Thoracic aorta (tissue), 2 donors: ENCODE results near the gene NCOA4. TPM values are rescaled to one million over a fixed set of nuclear protein-coding genes. Genes with fewer than 3 reads are reported as not detected.

Experiments used
- ATAC-seq: fragments of 150-250 bp; one replicate; pipeline ENCODE4 v1.8.0; 2017; ENCODE audit warnings: low read depth; ENCODE audit not compliant: insufficient number of reproducible peaks, low FRiP score
- DNase-seq: peaks from one replicate; pipeline ENCODE4 v3.0.0-alpha.2; 2020; ENCODE audit warnings: low spot score
- H3K27ac ChIP-seq, 2 donors: fragments of 200-600 bp; sonication (generic); 1 replicate in 1 of 2; 2 replicates in 1 of 2; pipeline ENCODE4 v1.5.1; 2016; ENCODE audit warnings: mild to moderate bottlenecking in 2 of 2, moderate library complexity in 2 of 2
- H3K27me3 ChIP-seq: fragments of 200-600 bp; sonication (generic); replicated peaks from 2 replicates; pipeline ENCODE4 v1.6.0; 2016; ENCODE audit warnings: mild to moderate bottlenecking; ENCODE audit not compliant: insufficient read depth
- H3K36me3 ChIP-seq: fragments of 200-600 bp; sonication (generic); one replicate; pipeline ENCODE4 v1.5.1; 2016
- H3K4me1 ChIP-seq, 2 donors: fragments of 200-600 bp; sonication (generic); 1 replicate in 1 of 2; 2 replicates in 1 of 2; pipeline versions ENCODE4 v1.5.1 to v1.6.0; 2016; ENCODE audit warnings: low read depth in 2 of 2, mild to moderate bottlenecking in 1 of 2; ENCODE audit not compliant: control insufficient read depth in 1 of 2
- H3K4me3 ChIP-seq: fragments of 200-600 bp; sonication (generic); 2 replicates; pipeline ENCODE4 v1.5.1; 2016; ENCODE audit warnings: mild to moderate bottlenecking
- H3K9me3 ChIP-seq: fragments of 200-600 bp; sonication (generic); 2 replicates; pipeline ENCODE4 v1.5.1; 2016
- total RNA-seq, 2 donors: library from RNA; depleted of rRNA; stranded (reverse); fragments of >200 nt; gene quantifications; one replicate each; pipeline versions ENCODE4 v1.1.0 to v1.2.3, GENCODE V29; 2016
- TF ChIP-seq, protein P1 (sequence below): fragments of 200-600 bp; sonication (generic); IDR thresholded peaks from one replicate; pipeline ENCODE4 v1.5.1; 2019; ENCODE audit warnings: antibody characterized with exemption

NCOA4 gene
- total RNA-seq, 2 donors from 2014 or later: 101 to 111 TPM

DNA sequence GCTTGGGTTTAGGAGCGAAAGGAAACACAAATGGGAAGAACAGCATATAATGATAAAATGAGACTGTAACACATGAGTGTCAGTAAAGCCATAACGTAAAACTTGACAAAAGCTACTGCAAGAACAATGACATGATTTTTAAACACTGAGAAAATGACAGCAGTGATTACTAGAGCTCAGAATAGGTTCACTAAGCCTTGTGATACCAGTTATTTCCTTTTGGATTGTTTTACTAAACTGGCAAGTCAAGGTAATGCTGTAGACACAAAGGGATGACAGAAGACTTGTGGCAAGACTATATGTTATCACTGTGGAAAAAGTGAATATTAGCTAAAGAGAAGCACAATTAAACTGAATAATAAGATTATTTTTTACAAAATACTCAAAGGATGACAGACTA, 12.7 kb downstream of the NCOA4 start:
- no peak overlapping the region for H3K27ac ChIP-seq
- H3K4me1 ChIP-seq: peaks cover 18 to 46% of the 10 kb centered on the region in 2 donors
- ATAC-seq (no peak), DNase-seq (no peak)
- H3K36me3 ChIP-seq: peaks cover 20% of the 10 kb centered on the region
- TF ChIP-seq, protein P1, sequence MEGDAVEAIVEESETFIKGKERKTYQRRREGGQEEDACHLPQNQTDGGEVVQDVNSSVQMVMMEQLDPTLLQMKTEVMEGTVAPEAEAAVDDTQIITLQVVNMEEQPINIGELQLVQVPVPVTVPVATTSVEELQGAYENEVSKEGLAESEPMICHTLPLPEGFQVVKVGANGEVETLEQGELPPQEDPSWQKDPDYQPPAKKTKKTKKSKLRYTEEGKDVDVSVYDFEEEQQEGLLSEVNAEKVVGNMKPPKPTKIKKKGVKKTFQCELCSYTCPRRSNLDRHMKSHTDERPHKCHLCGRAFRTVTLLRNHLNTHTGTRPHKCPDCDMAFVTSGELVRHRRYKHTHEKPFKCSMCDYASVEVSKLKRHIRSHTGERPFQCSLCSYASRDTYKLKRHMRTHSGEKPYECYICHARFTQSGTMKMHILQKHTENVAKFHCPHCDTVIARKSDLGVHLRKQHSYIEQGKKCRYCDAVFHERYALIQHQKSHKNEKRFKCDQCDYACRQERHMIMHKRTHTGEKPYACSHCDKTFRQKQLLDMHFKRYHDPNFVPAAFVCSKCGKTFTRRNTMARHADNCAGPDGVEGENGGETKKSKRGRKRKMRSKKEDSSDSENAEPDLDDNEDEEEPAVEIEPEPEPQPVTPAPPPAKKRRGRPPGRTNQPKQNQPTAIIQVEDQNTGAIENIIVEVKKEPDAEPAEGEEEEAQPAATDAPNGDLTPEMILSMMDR: no peak
- H3K4me3 ChIP-seq: no peak overlapping the region
- H3K27me3 ChIP-seq: no peaks in the 10 kb centered on the region
- H3K9me3 ChIP-seq: no peaks in the 10 kb centered on the region

DNA sequence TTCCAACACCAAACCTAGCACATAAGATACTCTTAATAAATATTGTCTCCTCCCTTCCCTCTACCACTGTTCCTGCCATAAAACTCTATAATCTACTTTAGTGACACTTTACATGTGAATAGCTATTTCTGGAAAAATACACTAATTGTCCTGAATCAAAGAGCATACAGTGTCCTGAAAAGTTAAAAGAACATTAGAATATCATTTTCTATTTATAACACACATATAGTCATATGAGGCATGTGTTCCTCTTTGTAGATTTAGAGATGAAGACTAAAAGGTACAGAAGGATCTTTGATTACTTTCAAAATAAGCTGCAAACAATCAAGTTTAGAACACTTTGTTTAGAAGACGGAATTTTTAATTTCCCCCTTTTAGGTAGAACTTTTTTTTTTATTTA, 13.6 kb downstream of the NCOA4 start:
- ATAC-seq (no peak), DNase-seq (no peak)
- no peaks in the 10 kb centered on the region for H3K27me3 ChIP-seq
- H3K36me3 ChIP-seq: peaks cover 21% of the 10 kb centered on the region
- TF ChIP-seq, protein P1: no peak
- H3K9me3 ChIP-seq: no peaks in the 10 kb centered on the region
- no peak overlapping the region for H3K4me3 ChIP-seq
- no peak overlapping the region for H3K27ac ChIP-seq
- peaks cover 16 to 39% of the 10 kb centered on the region in 2 donors for H3K4me1 ChIP-seq

DNA sequence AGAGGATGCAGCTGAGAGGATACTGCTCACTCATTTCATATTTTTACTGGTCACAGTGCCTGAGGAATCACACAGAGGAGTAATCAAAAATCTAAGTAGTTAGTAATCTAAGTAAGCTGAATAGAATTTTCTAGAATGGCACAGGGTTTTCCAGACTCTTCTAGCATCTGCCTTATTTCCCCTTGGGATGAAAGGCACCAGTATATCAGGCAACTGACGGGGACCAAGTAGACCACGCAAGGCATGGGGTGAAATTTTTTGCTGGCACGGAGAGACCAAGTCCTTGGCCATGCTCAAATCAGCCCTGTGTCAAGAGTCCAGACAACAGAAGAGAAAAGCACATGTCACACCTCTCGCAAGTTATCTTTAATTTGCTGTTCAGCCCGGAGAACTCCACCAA, 14.2 kb downstream of the NCOA4 start:
- Histone ChIP-seq H3K27ac (no peak overlapping the region), H3K36me3 (peaks cover 27% of the 10 kb centered on the region), H3K27me3 (no peaks in the 10 kb centered on the region), H3K9me3 (no peaks in the 10 kb centered on the region), H3K4me3 (no peak overlapping the region), H3K4me1 (peaks cover 16 to 39% of the 10 kb centered on the region in 2 donors)
- ATAC-seq: no peak
- DNase-seq: no peak
- TF ChIP-seq, protein P1: no peak

DNA sequence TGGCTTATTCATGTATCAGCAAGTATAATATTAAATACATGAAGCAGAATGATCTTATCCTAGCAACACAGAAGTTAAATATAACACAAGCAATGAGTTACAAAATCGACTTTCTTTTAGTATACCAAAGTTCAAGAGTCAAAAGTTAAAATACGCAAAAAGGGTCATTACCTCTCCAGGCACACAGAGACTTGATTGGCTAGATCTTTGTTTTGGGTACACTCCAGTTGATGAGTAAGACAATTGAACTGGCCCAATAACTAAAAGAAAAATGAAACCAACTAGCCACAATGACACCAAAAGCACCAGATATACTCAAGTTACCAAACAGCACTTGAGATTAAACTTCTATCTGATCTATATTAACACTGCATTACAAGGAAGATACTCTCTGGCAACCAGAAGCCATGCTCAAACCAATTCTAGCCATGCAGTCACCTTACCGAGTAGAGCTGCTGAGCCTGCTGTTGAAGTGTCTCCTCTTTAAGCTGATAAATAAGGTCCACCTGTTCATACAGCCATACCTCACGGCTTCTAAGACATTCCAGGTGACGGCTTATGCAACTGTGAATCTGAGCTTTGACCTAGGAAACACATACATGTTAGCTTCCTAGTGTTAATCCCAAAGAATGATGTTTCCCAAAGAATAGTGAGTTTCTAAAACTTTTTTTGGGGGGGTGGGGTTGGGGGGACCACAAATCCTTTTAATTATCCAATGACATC, 15.6 kb downstream of the NCOA4 start:
- H3K4me1 ChIP-seq: peaks cover 11 to 33% of the 10 kb centered on the region in 2 donors
- TF ChIP-seq, protein P1: no peak
- no peaks in the 10 kb centered on the region for H3K9me3 ChIP-seq
- H3K4me3 ChIP-seq: no peak overlapping the region
- H3K36me3 ChIP-seq: peaks cover 41% of the 10 kb centered on the region
- ATAC-seq (no peak), DNase-seq (no peak)
- H3K27ac ChIP-seq: no peak overlapping the region
- H3K27me3 ChIP-seq: no peaks in the 10 kb centered on the region

DNA sequence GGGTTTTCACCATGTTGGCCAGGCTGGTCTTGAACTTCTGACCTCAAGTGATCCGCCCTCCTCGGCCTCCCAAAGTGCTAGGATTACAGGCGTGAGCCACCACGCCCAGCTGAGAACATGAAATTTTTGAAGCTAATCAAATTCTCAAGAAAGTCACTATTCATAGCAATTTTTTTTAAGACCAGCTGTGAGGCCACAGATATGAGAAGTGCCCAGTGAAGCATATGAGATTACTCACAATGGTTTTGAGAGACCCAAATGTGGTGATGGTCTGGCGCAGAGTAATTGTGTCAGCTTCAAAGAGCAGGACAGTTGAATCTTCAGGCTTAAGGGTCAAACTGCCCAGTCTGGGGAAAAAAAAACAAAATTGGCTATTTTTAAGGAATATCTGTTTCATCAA, 16.2 kb downstream of the NCOA4 start:
- H3K4me1 ChIP-seq: peaks cover 11 to 28% of the 10 kb centered on the region in 2 donors
- ATAC-seq (no peak), DNase-seq (no peak)
- H3K9me3 ChIP-seq: no peaks in the 10 kb centered on the region
- no peak overlapping the region for H3K27ac ChIP-seq
- H3K27me3 ChIP-seq: no peaks in the 10 kb centered on the region
- no peak overlapping the region for H3K4me3 ChIP-seq
- TF ChIP-seq, protein P1: no peak
- H3K36me3 ChIP-seq: peaks cover 45% of the 10 kb centered on the region
